DMS79 (cell line): ENCODE data around the gene RPL22L1.
A peak's percentile ranks its signal among the peaks of the same experiment; 100 is the strongest.
"Not testable (repeated sequence)": the region's sequence is repeated elsewhere in the genome, so short reads cannot be mapped to it uniquely, and the experiment has no call there.

Experiments used
- DNase-seq: peaks from one replicate; lab custom pipeline; 2025; lab: John Stamatoyannopoulos, UW

The RPL22L1 gene

GRCh38 chr3:170878688-170879087 is 8.7 kb upstream of the RPL22L1 start:
- DNase-seq = not testable (repeated sequence)

- DNase-seq = not testable (repeated sequence)
Observed at GRCh38 chr3:170877311-170877710, 7.3 kb upstream of the RPL22L1 start.

- DNase-seq = no peak
Observed at GRCh38 chr3:170876537-170876936, 6.5 kb upstream of the RPL22L1 start.

- DNase-seq = no peak
Observed at GRCh38 chr3:170869239-170869590, 780 bp downstream of the RPL22L1 start.

GRCh38 chr3:170868577-170869238 is 1.3 kb downstream of the RPL22L1 start:
- DNase-seq = no peak

GRCh38 chr3:170867143-170867937 is 2.7 kb downstream of the RPL22L1 start:
- no peak for DNase-seq

- DNase-seq = no peak
Observed at GRCh38 chr3:170866499-170866898, 3.5 kb downstream of the RPL22L1 start.

- DNase-seq = no peak
Observed at GRCh38 chr3:170865209-170866094, 4.5 kb downstream of the RPL22L1 start.

GRCh38 chr3:170864525-170865208 is 5.3 kb downstream of the RPL22L1 start:
- no peak for DNase-seq

- DNase-seq = no peak
Observed at GRCh38 chr3:170863816-170864215, 6.2 kb downstream of the RPL22L1 start.

- DNase-seq = no peak
Observed at GRCh38 chr3:170862618-170863374, 7.2 kb downstream of the RPL22L1 start.

GRCh38 chr3:170858599-170858998 is 11.4 kb downstream of the RPL22L1 start:
- DNase-seq = no peak

GRCh38 chr3:170852324-170852723 is 17.7 kb downstream of the RPL22L1 start:
- DNase-seq = no peak

GRCh38 chr3:170848292-170848917 is 21.6 kb downstream of the RPL22L1 start:
- no peak for DNase-seq

- no peak for DNase-seq
Observed at GRCh38 chr3:170844377-170844776, 25.6 kb downstream of the RPL22L1 start.

GRCh38 chr3:170840291-170840859 is 29.6 kb downstream of the RPL22L1 start:
- DNase-seq = no peak

- no peak for DNase-seq
Observed at GRCh38 chr3:170839518-170840100, 30.4 kb downstream of the RPL22L1 start.

- no peak for DNase-seq
Observed at GRCh38 chr3:170836491-170836890, 33.5 kb downstream of the RPL22L1 start.

GRCh38 chr3:170835336-170835735 is 34.7 kb downstream of the RPL22L1 start:
- DNase-seq = peak; percentile 48

GRCh38 chr3:170830580-170830979 is 39.4 kb downstream of the RPL22L1 start:
- no peak for DNase-seq
